A549 (cell line): ENCODE data around the gene BCAP31.

Experiments used
- CBX8 ChIP-seq: fragments of 200-600 bp; sonication (generic); IDR thresholded peaks from 2 replicates; pipeline ENCODE4 v1.6.1; 2016
- CTCF ChIP-seq: fragments of >200 bp; sonication (Bioruptor Twin); formaldehyde crosslinking; IDR thresholded peaks from 3 replicates; pipeline ENCODE4 v1.5.1; 2016
- EP300 ChIP-seq, 2 experiments: fragments of >200 bp; sonication (Bioruptor Twin); formaldehyde crosslinking; IDR thresholded peaks; 2 replicates in 1 of 2; 3 replicates in 1 of 2; pipeline ENCODE4 v1.6.1; 2016 to 2017
- JUNB ChIP-seq: fragments of >200 bp; sonication (Bioruptor Twin); formaldehyde crosslinking; IDR thresholded peaks from 2 replicates; pipeline ENCODE4 v1.6.1; 2016
- MAZ ChIP-seq: fragments of 150-350 bp; IDR thresholded peaks from 2 replicates; pipeline ENCODE4 v1.6.1; 2014; ENCODE audit warnings: antibody characterized with exemption, low read depth, low read length, borderline replicate concordance
- NFE2L2 ChIP-seq: fragments of 150-350 bp; conservative IDR thresholded peaks from 2 replicates; pipeline ENCODE4 v1.6.1; 2014; ENCODE audit warnings: low read length
- RCOR1 ChIP-seq: fragments of 150-350 bp; IDR thresholded peaks from 2 replicates; pipeline ENCODE4 v1.6.1; 2014; ENCODE audit warnings: antibody characterized with exemption, low read length, low read depth

DNA sequence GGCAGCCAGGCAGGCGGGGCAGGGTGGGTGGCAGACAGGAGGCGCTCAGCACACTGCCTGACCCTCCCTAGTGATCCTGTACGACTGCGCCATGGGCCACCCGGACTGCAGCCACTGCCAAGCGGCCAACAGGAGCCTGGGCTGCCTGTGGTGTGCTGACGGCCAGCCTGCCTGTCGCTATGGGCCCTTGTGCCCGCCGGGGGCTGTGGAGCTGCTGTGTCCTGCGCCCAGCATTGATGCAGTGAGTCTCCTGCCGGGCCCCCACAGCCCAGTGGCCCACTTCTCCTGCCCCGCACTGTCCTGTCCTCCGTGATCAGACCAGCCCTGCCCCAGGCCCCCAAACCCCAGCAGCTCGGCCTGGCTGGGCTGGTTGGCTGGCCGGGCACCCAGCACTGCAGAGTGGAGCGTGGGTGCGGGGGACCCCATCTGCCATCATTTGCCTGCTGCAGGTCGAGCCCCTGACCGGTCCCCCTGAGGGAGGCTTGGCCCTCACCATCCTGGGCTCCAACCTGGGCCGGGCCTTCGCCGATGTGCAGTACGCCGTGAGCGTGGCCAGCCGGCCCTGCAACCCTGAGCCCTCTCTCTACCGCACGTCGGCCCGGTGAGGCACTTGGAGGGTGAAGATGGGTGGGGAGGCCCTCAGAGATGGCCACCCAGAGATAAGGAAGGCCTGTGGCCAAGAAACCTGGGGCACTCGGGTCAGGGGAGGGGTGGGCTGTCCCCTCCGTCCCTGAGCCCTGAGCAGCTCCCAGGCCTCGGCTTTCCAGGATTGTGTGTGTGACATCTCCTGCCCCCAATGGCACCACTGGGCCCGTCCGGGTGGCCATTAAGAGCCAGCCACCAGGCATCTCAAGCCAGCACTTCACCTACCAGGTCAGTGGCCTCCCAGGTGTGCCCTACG lies 47.5 kb upstream of the BCAP31 start:
- TF ChIP-seq MAZ (no peak), JUNB (no peak), CTCF (no peak), NFE2L2 (no peak), EP300 (IDR thresholded peaks at IDR 0.05) (no peak), CBX8 (no peak), RCOR1 (no peak)
